ENCODE results near the gene NPY2R. TPM values are rescaled to one million over a fixed set of nuclear protein-coding genes. Genes with fewer than 3 reads are reported as not detected.

The NPY2R gene
- polyA plus RNA-seq, 1 donor (not counting 4 experiments of a cell fraction or from before 2014, with no cell fraction given): not detected

DNA sequence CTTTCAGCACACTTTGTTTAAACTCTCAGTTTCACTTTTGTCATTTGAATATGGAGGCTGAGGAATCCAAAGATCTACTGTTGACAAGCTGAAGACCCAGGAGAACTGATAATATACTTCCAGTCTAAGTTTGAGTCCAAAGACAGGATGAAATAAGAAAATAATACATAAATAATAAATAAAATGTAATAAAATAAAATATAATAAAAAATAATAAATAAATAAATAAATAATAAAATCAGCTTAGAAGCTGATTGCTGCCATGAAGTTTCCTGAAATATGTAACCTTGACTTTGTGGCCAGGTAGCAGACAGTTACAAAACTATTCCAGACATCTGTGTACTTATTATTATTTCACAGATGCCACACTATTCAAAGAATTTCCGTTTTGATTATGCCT is 55.0 kb downstream of the NPY2R start:
- H3K9ac ChIP-seq (ENCODE audit: control insufficient read depth, extremely low read depth, insufficient read depth, low read length): no peak overlapping the region
- H4K20me1 ChIP-seq (ENCODE audit: control insufficient read depth, extremely low read depth, insufficient read depth, low read length): no peaks in the 10 kb centered on the region
- H3K27ac ChIP-seq (ENCODE audit: control insufficient read depth, insufficient read depth, low read length): no peak overlapping the region
- no peak overlapping the region for H3K4me2 ChIP-seq (ENCODE audit: control insufficient read depth, extremely low read depth, insufficient read depth, low read depth, low read length)
- no peak for TF ChIP-seq EZH2 (IDR thresholded peaks at IDR 0.05; ENCODE audit: low read length)
- TF ChIP-seq, protein P1, sequence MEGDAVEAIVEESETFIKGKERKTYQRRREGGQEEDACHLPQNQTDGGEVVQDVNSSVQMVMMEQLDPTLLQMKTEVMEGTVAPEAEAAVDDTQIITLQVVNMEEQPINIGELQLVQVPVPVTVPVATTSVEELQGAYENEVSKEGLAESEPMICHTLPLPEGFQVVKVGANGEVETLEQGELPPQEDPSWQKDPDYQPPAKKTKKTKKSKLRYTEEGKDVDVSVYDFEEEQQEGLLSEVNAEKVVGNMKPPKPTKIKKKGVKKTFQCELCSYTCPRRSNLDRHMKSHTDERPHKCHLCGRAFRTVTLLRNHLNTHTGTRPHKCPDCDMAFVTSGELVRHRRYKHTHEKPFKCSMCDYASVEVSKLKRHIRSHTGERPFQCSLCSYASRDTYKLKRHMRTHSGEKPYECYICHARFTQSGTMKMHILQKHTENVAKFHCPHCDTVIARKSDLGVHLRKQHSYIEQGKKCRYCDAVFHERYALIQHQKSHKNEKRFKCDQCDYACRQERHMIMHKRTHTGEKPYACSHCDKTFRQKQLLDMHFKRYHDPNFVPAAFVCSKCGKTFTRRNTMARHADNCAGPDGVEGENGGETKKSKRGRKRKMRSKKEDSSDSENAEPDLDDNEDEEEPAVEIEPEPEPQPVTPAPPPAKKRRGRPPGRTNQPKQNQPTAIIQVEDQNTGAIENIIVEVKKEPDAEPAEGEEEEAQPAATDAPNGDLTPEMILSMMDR (optimal IDR thresholded peaks at IDR 0.05 in 1 of 3, IDR thresholded peaks at IDR 0.05 in 1 of 3, conservative IDR thresholded peaks at IDR 0.05 in 1 of 3; ENCODE audit: extremely low read depth in 1 of 3, insufficient read depth in 2 of 3, low read length in 3 of 3): no peak
- H3K27me3 ChIP-seq (ENCODE audit: control insufficient read depth, extremely low read depth, insufficient read depth, low read length): no peaks in the 10 kb centered on the region
- no peaks in the 10 kb centered on the region for H3K4me1 ChIP-seq (ENCODE audit: control insufficient read depth, extremely low read depth, insufficient read depth, low read length)
- no peak overlapping the region for H3K4me3 ChIP-seq (ENCODE audit: control insufficient read depth in 2 of 3, extremely low read depth in 1 of 3, insufficient read depth in 2 of 3, low read depth in 1 of 3, low read length in 3 of 3)
- DNase-seq (ENCODE audit: low read depth, low spot score) (no peak), FAIRE-seq (no peak)
- H2AFZ ChIP-seq (ENCODE audit: control insufficient read depth, low read length): no peak overlapping the region
- dilution Hi-C loops (cut with MboI; ENCODE audit: extremely low pct_ligation_motif_present, low sequenced_read_pairs): no loop called here
- H3K9me3 ChIP-seq (ENCODE audit: control insufficient read depth, low read depth, low read length): peaks cover 2% of the 10 kb centered on the region
- H3K79me2 ChIP-seq (ENCODE audit: control insufficient read depth, insufficient read depth, low read length): no peaks in the 10 kb centered on the region
- no peaks in the 10 kb centered on the region for H3K36me3 ChIP-seq (ENCODE audit: control insufficient read depth in 2 of 2, extremely low read depth in 1 of 2, insufficient read depth in 2 of 2, low read length in 2 of 2)
- no peaks in the 10 kb centered on the region for H3K9me1 ChIP-seq (ENCODE audit: control insufficient read depth, extremely low read depth, insufficient read depth, low read length)

DNA sequence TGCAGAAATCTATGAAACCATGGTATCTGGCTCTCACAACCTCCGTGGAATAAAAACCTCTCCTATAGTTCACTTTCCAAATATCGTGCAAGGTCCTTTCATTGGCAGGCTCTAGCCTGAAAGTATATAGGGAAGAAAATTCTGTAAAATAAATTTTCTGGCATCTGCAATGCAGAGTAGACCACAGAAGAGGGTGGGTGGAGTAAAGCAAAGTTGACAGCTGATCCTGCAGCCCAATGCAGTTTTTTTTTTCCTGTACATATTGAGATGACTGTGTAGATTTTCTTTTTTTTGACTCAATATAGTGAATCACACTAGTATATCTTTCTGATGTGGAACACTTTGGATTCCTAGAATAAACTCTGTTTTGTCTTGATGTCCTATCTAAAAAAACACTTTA is 56.7 kb downstream of the NPY2R start:
- Histone ChIP-seq H3K27me3 (ENCODE audit: control insufficient read depth, extremely low read depth, insufficient read depth, low read length) (no peaks in the 10 kb centered on the region), H3K27ac (ENCODE audit: control insufficient read depth, insufficient read depth, low read length) (no peak overlapping the region), H3K9me3 (ENCODE audit: control insufficient read depth, low read depth, low read length) (peaks cover 2% of the 10 kb centered on the region), H3K4me2 (ENCODE audit: control insufficient read depth, extremely low read depth, insufficient read depth, low read depth, low read length) (no peak overlapping the region), H3K4me1 (ENCODE audit: control insufficient read depth, extremely low read depth, insufficient read depth, low read length) (no peaks in the 10 kb centered on the region), H3K36me3 (ENCODE audit: control insufficient read depth in 2 of 2, extremely low read depth in 1 of 2, insufficient read depth in 2 of 2, low read length in 2 of 2) (no peaks in the 10 kb centered on the region), H2AFZ (ENCODE audit: control insufficient read depth, low read length) (no peak overlapping the region), H3K4me3 (ENCODE audit: control insufficient read depth in 2 of 3, extremely low read depth in 1 of 3, insufficient read depth in 2 of 3, low read depth in 1 of 3, low read length in 3 of 3) (no peak overlapping the region), H4K20me1 (ENCODE audit: control insufficient read depth, extremely low read depth, insufficient read depth, low read length) (no peaks in the 10 kb centered on the region), H3K9me1 (ENCODE audit: control insufficient read depth, extremely low read depth, insufficient read depth, low read length) (no peaks in the 10 kb centered on the region), H3K9ac (ENCODE audit: control insufficient read depth, extremely low read depth, insufficient read depth, low read length) (no peak overlapping the region), H3K79me2 (ENCODE audit: control insufficient read depth, insufficient read depth, low read length) (no peaks in the 10 kb centered on the region)
- TF ChIP-seq, protein P1 (optimal IDR thresholded peaks at IDR 0.05 in 1 of 3, IDR thresholded peaks at IDR 0.05 in 1 of 3, conservative IDR thresholded peaks at IDR 0.05 in 1 of 3; ENCODE audit: extremely low read depth in 1 of 3, insufficient read depth in 2 of 3, low read length in 3 of 3): no peak
- no peak for TF ChIP-seq EZH2 (IDR thresholded peaks at IDR 0.05; ENCODE audit: low read length)
- dilution Hi-C loops (cut with MboI; ENCODE audit: extremely low pct_ligation_motif_present, low sequenced_read_pairs): no loop called here
- DNase-seq (ENCODE audit: low read depth, low spot score) (no peak), FAIRE-seq (no peak)

Other genes starting within 250 kb of the NPY2R start
- 4.7 to 7.4 TPM (median 5.6 TPM) in 3 replicates for gene MAP9, start 168.3 kb downstream of the NPY2R start, polyA plus RNA-seq